ENCODE measurements around the gene JTB.
"Not testable (repeated sequence)": the region's sequence is repeated elsewhere in the genome, so short reads cannot be mapped to it uniquely, and the experiment has no call there.

Gene JTB

GRCh38 chr1:153977250-153978240 is at the start of gene JTB:
Gene JTB (minus strand): TSS chr1:153977674. CDS start chr1:153977252, 422 bp downstream.
- peak; percentile 54 to 73 for DNase-seq

- DNase-seq = no peak
Measured at GRCh38 chr1:154019940-154020339, 42.5 kb upstream of the JTB start.

DNA sequence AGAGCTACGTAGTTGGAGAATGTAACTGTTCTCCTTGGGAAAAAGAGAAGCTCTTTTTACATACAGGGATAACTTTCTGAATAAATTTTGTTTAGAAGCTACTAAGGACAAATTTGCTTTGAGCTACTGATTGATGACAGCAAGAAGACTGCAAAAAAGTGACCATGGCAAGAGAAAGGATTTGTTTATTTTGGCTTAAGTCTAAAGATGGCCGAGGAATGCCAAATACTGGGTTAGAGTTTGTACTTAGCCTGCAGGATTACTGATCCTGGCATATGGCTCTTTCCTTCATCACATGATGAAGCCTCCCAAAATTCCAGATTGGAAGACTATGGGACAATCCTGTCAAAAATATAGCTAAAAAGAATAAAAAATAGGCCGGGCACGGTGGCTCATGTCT is 41.8 kb upstream of the JTB start:
- DNase-seq = no peak

GRCh38 chr1:154014154-154014907 is 36.9 kb upstream of the JTB start:
- DNase-seq = no peak

DNA sequence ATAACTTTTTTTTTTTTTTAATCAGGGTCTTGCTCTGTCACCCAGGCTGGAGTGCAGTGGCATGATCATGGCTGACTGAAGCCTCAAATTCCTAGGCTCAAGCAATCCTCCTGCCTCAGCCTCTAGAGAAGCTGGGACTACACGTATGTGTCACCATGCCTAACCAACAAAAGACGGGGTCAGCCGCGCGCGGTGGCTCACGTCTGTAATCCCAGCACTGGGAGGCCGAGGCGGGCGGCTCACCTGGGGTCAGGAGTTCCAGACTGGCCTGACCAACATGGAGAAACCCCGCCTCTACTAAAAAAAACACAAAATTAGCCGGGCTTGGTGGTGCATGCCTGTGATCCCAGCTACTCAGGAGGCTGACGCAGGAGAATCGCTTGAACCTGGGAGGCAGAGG is 35.1 kb upstream of the JTB start:
- DNase-seq = not testable (repeated sequence)

GRCh38 chr1:154012129-154012528 is 34.7 kb upstream of the JTB start:
- no peak for DNase-seq

- no peak for DNase-seq
Measured at GRCh38 chr1:154006136-154006535, 28.7 kb upstream of the JTB start.

DNA sequence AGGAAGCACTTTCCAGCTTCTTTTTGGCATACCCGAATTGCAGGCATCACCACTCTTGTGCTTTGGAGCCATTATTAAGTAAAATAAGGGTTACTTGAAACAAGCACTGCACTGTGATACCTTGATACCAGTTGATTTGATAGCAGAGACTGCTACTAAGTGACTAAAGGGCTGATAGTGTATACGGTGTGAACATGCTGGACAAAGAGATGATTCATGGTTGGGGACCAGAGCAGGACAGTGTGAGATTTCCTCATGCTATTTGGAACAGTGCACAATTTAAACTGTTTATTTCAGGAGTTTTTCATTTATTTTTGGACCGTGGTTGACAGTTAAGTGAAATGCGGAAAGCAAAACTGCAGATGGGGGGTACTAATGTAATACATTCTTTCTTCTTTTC is 22.9 kb upstream of the JTB start:
- DNase-seq = no peak

DNA sequence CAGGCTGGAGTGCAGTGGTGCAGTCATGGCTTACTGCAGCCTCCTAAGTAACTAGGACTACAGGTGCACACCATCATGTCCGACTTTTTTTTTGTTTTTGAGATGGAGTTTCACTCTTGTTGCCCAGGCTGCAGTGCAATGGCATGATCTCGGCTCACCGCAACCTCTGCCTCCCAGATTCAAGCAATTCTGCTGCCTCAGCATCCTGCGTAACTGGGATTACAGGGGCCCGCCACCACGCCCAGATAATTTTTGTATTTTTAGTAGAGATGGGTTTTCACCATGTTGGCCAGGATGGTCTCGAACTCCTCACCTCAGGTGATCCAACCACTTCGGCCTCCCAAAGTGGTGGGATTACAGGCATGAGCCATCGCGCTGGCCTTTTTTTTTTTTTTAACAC is 19.4 kb upstream of the JTB start:
- DNase-seq = not testable (repeated sequence)

GRCh38 chr1:153995640-153996039 is 18.2 kb upstream of the JTB start:
- DNase-seq = no peak

DNA sequence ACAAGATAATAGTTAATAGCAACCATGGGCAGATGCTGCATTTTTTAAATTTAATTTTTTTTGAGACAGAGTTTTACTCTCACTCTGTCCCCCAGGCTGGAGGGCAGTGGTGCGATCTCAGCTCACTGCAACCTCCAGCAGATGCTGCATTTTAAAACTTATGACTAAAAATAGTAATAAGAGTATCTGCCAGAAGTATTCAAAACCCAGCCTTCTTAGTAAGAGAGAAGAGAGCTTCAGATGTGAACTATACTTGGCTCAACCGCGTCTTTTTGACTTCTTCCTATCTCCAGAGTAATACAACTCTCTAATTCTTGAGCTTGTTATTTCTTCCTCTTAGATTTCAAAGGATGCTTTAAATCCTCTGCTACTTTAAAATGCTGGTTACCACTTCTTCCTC is 17.7 kb upstream of the JTB start:
- no peak for DNase-seq

GRCh38 chr1:153991806-153992205 is 14.3 kb upstream of the JTB start:
- no peak for DNase-seq

DNA sequence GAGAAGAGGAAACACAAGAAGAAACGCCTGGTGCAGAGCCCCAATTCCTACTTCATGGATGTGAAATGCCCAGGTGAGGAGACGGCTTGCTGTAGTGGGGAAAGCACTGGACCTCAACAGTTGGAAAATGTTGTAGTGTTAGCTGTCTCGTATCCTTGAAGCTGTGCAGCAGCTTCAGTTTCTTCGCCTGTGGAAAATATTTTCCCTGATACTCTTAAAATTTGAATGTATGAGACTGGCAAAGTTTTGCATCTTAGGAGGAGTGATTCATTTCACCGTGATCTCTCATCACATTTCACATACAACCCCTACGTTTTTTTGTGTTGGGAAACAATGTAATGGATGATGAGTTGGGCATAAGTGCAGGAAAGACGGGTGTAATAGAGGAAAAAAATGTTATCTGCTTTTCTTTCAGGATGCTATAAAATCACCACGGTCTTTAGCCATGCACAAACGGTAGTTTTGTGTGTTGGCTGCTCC is 13.7 kb upstream of the JTB start:
- no peak for DNase-seq

DNA sequence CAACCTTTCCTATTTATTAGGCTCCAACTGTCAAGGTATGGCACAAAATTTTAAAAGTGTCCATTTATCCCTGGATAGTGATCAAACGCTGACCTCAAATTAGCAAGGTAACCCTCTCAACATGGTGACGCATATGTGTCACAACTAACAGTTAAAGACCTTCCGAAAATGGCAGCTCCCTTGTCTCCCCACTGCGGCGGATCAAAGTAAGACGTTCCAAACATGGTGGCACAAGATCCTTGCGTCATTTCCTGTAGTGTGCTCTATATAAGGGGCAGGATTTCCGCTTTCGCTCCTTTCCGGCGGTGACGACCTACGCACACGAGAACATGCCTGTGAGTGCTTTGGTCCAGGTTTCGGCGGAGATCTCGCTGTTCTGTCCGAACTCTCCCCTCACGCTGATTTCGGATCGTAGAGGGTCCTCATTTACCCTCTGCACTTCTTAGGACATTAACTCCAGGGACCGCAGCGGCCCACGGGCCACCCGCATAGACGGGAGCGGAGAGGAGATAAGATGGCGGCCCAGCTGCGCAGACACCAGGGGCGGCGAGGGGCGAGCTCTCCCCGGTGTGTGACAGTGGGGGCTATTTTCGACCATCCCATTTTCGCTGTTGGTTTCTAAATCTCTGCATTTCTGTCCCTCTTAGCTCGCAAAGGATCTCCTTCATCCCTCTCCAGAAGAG is 13.1 kb upstream of the JTB start, which contains the start of gene RPS27:
RPS27 (plus strand) TSS at position 295 of the 683 bp plus-strand sequence; CDS start at position 330, 35 bp downstream.
- peak; percentile 71 to 99 for DNase-seq

DNA sequence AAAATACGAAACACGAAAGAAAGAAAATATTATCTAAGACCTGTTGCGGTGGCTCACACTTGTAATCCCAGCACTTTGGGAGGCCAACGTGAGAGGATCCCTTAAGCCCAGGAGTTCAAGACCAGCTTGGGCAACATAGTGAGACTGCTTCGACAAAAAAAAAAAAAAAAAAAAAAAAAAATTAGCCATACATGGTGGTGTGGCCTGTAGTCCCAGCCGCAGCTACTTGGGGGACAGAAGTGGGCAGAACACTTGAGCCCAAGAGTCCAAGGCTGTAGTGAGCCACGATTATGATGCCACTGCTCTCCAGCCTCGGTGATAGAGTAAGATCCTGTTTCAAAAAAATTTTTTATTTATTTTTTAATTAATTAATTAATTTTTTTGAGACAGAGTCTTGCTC is 10.1 kb upstream of the JTB start:
- DNase-seq = no peak

GRCh38 chr1:153985941-153986761 is 8.7 kb upstream of the JTB start, which contains the start of gene RAB13:
Gene RAB13 (minus strand): TSS chr1:153986339. CDS start chr1:153986236, 103 bp downstream.
- peak; percentile 24 to 39 for DNase-seq

DNA sequence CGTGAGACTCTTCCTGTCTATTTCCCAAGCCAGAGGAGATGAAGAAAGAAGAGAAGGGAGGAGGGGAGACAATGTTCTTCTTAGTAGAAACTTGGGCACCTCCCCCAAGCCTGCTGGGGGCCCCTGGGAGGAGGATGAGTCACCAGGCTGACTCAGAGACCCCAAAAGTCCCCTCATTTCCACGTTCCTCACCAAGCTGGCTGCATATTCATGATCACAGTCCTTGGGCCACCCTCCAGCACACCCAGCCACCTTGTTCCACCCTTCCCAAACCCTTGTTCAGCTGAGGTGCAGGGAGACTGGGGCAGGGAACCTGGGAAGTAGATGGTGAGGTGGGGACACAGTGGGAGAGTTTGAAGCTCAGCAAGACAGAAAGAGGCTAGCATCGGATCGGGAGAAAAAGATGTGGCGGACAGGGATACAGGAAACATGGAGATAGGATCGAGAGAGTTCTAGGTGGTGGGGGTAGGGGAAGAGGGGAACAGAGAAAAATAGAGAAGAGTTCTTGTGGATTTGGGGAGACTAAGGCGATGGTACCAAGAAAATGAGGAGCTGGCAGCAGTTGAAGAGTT is 8.0 kb upstream of the JTB start:
- peak; percentile 30 to 83 for DNase-seq

DNA sequence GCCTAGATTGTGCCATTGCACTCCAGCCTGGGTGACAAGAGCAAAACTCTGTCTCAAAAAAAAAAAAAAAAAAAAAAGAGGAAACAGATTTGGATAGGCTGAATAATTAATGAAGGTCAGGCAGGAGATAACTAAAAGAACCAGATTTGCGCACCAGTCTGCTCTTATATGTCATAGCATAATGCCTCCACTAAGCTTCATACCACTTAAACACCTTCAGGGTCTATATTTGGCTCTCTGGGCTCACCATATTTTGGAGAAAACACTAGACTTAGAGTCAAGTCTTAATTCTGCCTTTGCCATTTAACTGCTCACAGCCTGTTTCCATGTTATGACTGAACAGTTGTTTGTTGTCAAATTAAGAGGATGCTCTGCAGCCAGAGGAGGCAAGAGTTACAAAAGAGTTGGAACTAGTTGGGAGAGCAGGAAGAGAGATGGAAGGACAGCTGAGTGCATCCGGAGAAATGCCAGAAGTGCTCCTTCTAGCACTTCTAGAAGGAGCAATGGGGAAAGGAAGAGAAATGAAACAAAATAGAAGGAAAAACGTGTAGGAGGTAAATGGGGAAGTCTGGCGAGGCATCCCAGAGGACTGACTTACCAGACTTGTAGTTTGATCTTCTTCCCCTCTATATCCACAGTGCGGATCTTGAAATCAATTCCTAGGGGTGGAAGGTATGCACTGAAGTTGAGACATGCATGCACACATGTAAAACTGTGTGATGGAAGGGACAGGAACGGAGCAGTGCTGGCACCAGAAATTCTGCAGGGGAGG is 6.8 kb upstream of the JTB start:
- DNase-seq = no peak

GRCh38 chr1:153981735-153982134 is 4.3 kb upstream of the JTB start:
- not testable (repeated sequence) for DNase-seq

DNA sequence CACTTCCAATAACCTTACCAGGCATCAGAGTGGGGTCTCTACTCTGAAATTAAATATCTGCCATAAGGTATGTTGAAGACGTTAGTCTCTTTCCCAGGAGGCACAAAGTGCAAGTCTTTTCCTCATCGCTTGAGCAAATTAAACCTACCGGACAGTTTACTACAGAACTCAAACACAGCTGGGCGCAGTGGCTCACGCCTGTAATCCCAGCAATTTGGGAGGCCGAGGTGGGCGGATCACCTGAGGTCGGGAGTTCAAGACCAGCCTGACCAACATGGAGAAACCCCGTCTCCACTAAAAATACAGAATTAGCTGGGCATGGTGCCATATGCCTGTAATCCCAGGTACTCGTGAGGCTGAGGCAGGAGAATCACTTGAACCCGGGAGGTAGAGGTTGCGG is 1.6 kb upstream of the JTB start:
- DNase-seq = not testable (repeated sequence)

Data from bone marrow (tissue), 2 donors.